ENCODE data around the gene MAML1.

The MAML1 gene

DNA sequence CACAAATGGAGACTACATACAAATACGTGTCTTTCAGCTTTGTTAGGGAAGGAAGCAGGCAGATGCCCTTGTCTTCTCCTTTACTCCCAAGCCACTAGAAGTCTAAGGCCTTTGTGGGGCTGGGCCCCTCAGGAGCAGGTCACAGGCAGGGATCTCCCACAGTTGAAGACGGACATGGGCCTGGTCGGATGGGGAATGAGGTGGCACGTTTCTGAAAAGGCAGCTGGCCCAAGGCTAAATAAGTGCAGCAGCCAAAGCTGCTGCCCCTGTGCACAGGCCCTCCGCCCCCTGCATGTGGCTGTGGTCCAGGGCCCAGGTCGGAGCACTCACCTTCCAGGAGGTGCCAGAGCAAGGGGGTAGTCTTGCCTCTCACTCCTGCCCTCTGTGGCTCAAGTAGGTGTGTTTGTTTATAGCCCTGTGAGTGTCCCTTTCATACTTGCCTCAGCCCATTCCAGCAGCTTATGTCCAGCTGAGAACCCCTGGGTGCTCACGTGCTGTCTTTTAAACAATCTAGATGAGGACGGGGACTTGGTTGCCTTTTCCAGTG is 89.9 kb downstream of the MAML1 start:
- no peak for DNase-seq

DNA sequence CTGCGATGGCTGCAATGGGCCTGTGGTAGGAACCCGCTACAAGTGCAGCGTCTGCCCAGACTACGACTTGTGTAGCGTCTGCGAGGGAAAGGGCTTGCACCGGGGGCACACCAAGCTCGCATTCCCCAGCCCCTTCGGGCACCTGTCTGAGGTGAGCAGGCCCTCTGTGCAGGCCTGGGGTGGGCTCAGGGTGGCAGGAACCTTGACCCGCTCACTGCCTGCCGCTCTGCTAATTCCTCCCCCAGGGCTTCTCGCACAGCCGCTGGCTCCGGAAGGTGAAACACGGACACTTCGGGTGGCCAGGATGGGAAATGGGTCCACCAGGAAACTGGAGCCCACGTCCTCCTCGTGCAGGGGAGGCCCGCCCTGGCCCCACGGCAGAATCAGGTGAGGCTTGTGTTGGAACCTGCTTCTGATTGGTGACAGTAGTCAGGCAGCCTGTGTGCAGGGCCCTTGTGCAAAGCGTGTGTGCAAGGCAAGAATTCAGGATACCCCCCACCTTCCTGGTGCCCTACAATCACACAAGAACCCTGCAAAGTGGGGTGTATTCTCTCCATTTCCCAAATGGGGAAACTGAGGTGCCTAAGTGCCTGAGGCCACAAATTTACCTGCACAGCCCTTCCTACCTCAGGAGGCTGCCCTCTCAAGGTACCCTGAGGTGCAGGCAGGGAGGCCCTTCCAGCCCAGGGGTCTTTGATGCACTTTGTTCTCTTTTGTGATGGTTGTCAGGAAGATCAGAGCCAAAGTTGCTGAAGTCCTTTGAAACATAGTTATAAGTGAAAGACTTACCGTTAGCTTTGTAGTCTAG is 91.5 kb downstream of the MAML1 start:
- DNase-seq, result no peak

DNA sequence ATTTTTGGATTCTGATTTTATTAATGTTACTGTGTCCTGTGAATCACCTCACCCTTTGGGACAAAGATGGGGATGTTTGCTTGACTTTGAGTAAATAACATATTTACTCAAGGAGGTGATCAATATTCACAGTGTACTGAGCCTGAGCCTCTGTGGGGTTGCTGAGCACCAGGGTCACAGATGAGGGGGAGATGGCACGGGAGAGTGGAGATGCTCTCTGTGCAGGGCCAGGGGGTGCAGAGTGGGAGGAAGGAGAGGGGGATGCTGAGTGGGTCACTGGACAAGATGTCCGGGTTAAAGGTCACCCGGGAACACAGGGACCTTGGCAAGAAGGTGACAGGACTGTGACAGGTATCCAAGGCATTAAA is 92.1 kb downstream of the MAML1 start:
- DNase-seq, result no peak

DNA sequence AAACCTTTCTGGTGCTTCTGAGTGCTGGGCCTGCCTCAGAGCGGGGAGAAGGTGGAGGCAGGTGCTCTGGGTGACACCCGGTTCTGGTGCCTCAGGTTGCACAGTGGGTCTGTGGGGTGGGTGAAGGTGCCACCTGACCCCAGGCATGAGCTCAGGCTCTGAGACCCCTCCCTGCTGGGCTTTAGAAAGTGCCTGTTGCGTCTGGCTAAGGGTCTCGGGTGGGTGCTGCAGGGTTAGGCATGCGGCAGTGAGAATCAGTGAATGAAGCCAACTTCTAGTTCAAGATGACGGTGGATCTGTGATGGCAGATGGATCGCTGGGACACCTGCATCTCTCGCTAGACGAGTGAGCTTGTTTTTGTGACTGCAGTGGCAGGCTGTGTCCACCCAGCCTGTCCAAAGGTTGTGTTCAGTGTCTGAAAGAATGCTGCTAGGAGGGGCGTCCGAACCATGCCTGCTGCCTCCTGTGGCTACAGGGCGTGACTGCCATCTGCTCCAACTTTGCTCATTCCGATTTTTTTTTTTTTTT is 93.1 kb downstream of the MAML1 start:
- no peak for DNase-seq
